ENCODE results near the gene GAL3ST3. TPM values are rescaled to one million over a fixed set of nuclear protein-coding genes. Genes with fewer than 3 reads are reported as not detected.
"Not testable (repeated sequence)": the region's sequence is repeated elsewhere in the genome, so short reads cannot be mapped to it uniquely, and the experiment has no call there.

The GAL3ST3 gene
- 0.68 and 0.80 TPM in 2 replicates for total RNA-seq
- 1.1 and 2.6 TPM in 2 replicates for polyA plus RNA-seq

GRCh38 chr11:66048547-66049323 lies at the start of gene GAL3ST3:
TSS of gene GAL3ST3 (minus strand) at chr11:66049161. CDS start at chr11:66045415, 3,746 bp downstream.
- Histone ChIP-seq H3K27me3 (no peaks in the 10 kb centered on the region), H3K4me2 (peak within 1 kb of the TSS; percentile 91)
- 23% methylated on average over 12 of the region's 39 CpGs for WGBS (ENCODE audit: low lambda C conversion rate, missing lambda C conversion rate)

GRCh38 chr11:66092125-66092524 lies 43.2 kb upstream of the GAL3ST3 start:
- H4K20me1 ChIP-seq (ENCODE audit: insufficient read depth, poor library complexity, severe bottlenecking): not testable (repeated sequence)

More at GRCh38 chr11:66048547-66049323, at the start of gene GAL3ST3:
- H3K4me3 ChIP-seq: no peak within 1 kb of the TSS
- H3K4me1 ChIP-seq (ENCODE audit: insufficient read depth): peaks cover 22% of the 10 kb centered on the region
- H2AFZ ChIP-seq: peak within 1 kb of the TSS; percentile 52
- H3K9me3 ChIP-seq (ENCODE audit: low read depth): no peaks in the 10 kb centered on the region
- H3K79me2 ChIP-seq: peaks cover 14% of the 10 kb centered on the region
- peaks cover 5% of the 10 kb centered on the region for H4K20me1 ChIP-seq (ENCODE audit: insufficient read depth, poor library complexity, severe bottlenecking)
- no peaks in the 10 kb centered on the region for H3K36me3 ChIP-seq (replicated peaks; ENCODE audit: insufficient read depth, low read depth)
- peak; percentile 49 for DNase-seq (ENCODE audit: low spot score)
- no peak for TF ChIP-seq CTCF (IDR thresholded peaks at IDR 0.05; ENCODE audit: poor library complexity)
- TF ChIP-seq EZH2 (IDR thresholded peaks at IDR 0.05; ENCODE audit: borderline replicate concordance): no peak
- no peak for TF ChIP-seq EZH2phosphoT487 (IDR thresholded peaks at IDR 0.05; ENCODE audit: low read depth, severe bottlenecking, unreplicated experiment)
- H3K9me2 ChIP-seq (replicated peaks; ENCODE audit: insufficient read depth): no peaks in the 10 kb centered on the region
- H3K27ac ChIP-seq: no peak within 1 kb of the TSS

GRCh38 chr11:66090288-66090687 lies 41.3 kb upstream of the GAL3ST3 start:
- Histone ChIP-seq H4K20me1 (ENCODE audit: insufficient read depth, poor library complexity, severe bottlenecking) (peaks cover 3% of the 10 kb centered on the region), H3K9me3 (ENCODE audit: low read depth) (no peaks in the 10 kb centered on the region), H2AFZ (no peak overlapping the region), H3K36me3 (replicated peaks; ENCODE audit: insufficient read depth, low read depth) (no peaks in the 10 kb centered on the region), H3K27me3 (no peaks in the 10 kb centered on the region), H3K4me1 (ENCODE audit: insufficient read depth) (no peaks in the 10 kb centered on the region), H3K4me2 (no peak overlapping the region), H3K27ac (no peak overlapping the region), H3K9me2 (replicated peaks; ENCODE audit: insufficient read depth) (no peaks in the 10 kb centered on the region), H3K4me3 (no peak overlapping the region), H3K79me2 (peaks cover 58% of the 10 kb centered on the region)
- DNase-seq (ENCODE audit: low spot score): no peak
- TF ChIP-seq CTCF (IDR thresholded peaks at IDR 0.05; ENCODE audit: poor library complexity) (no peak), EZH2phosphoT487 (IDR thresholded peaks at IDR 0.05; ENCODE audit: low read depth, severe bottlenecking, unreplicated experiment) (no peak)
- WGBS (ENCODE audit: low lambda C conversion rate, missing lambda C conversion rate): 84% methylated on average over 4 of the region's 4 CpGs

More at GRCh38 chr11:66092125-66092524, 43.2 kb upstream of the GAL3ST3 start:
- not testable (repeated sequence) for H3K9me2 ChIP-seq (replicated peaks; ENCODE audit: insufficient read depth); H2AFZ ChIP-seq; DNase-seq (ENCODE audit: low spot score); H3K4me2 ChIP-seq; H3K36me3 ChIP-seq (replicated peaks; ENCODE audit: insufficient read depth, low read depth); H3K27ac ChIP-seq; H3K27me3 ChIP-seq; H3K4me1 ChIP-seq (ENCODE audit: insufficient read depth); H3K9me3 ChIP-seq (ENCODE audit: low read depth); H3K4me3 ChIP-seq
- 100% methylated on average over 2 of the region's 2 CpGs for WGBS (ENCODE audit: low lambda C conversion rate, missing lambda C conversion rate)
- H3K79me2 ChIP-seq: peaks cover 58% of the 10 kb centered on the region

GRCh38 chr11:66089067-66089466 lies 40.1 kb upstream of the GAL3ST3 start:
- Histone ChIP-seq H4K20me1 (ENCODE audit: insufficient read depth, poor library complexity, severe bottlenecking) (peaks cover 3% of the 10 kb centered on the region), H3K79me2 (peaks cover 70% of the 10 kb centered on the region), H2AFZ (no peak overlapping the region), H3K4me3 (no peak overlapping the region), H3K27ac (no peak overlapping the region), H3K36me3 (replicated peaks; ENCODE audit: insufficient read depth, low read depth) (no peaks in the 10 kb centered on the region), H3K9me3 (ENCODE audit: low read depth) (no peaks in the 10 kb centered on the region), H3K27me3 (no peaks in the 10 kb centered on the region), H3K4me1 (ENCODE audit: insufficient read depth) (peaks cover under 1% of the 10 kb centered on the region), H3K9me2 (replicated peaks; ENCODE audit: insufficient read depth) (no peaks in the 10 kb centered on the region), H3K4me2 (no peak overlapping the region)
- no peak for DNase-seq (ENCODE audit: low spot score)
- WGBS (ENCODE audit: low lambda C conversion rate, missing lambda C conversion rate): 94% methylated on average over 3 of the region's 3 CpGs
- TF ChIP-seq EZH2phosphoT487 (IDR thresholded peaks at IDR 0.05; ENCODE audit: low read depth, severe bottlenecking, unreplicated experiment) (no peak), EZH2 (IDR thresholded peaks at IDR 0.05; ENCODE audit: borderline replicate concordance) (no peak), CTCF (IDR thresholded peaks at IDR 0.05; ENCODE audit: poor library complexity) (no peak)
